H9 (cell line): ENCODE results near the gene ESX1. TPM values are rescaled to one million over a fixed set of nuclear protein-coding genes. Genes with fewer than 3 reads are reported as not detected.

Source experiments
- DNase-seq: peaks from one replicate; pipeline ENCODE4 v3.0.0-alpha.2; 2017
- H2AFZ ChIP-seq: one replicate; pipeline ENCODE4 v1.6.1; 2013; ENCODE audit warnings: mild to moderate bottlenecking, low read length, control low read depth, moderate library complexity
- H2AK5ac ChIP-seq: 2 replicates; pipeline ENCODE4 v1.6.1; 2013; ENCODE audit warnings: low read length, control low read depth, mixed read lengths; ENCODE audit not compliant: insufficient read length
- H2BK120ac ChIP-seq: one replicate; pipeline ENCODE4 v1.6.1; 2013; ENCODE audit warnings: low read depth, mild to moderate bottlenecking, low read length, control low read depth, inconsistent platforms; ENCODE audit not compliant: poor library complexity, severe bottlenecking
- H2BK12ac ChIP-seq: 2 replicates; pipeline ENCODE4 v1.6.1; 2013; ENCODE audit warnings: low read length, control low read depth, mixed read lengths, low read depth; ENCODE audit not compliant: insufficient read length
- H2BK15ac ChIP-seq: 2 replicates; pipeline ENCODE4 v1.6.1; 2013; ENCODE audit warnings: low read depth, low read length, control low read depth
- H2BK20ac ChIP-seq: one replicate; pipeline ENCODE4 v1.6.1; 2013; ENCODE audit warnings: low read depth, mild to moderate bottlenecking, low read length, control low read depth, inconsistent platforms; ENCODE audit not compliant: poor library complexity, severe bottlenecking
- H2BK5ac ChIP-seq: 2 replicates; pipeline ENCODE4 v1.6.1; 2013; ENCODE audit warnings: low read length, control low read depth, mixed read lengths; ENCODE audit not compliant: insufficient read length
- H3K14ac ChIP-seq: 2 replicates; pipeline ENCODE4 v1.6.1; 2013; ENCODE audit warnings: low read length, control low read depth; ENCODE audit not compliant: insufficient read depth
- H3K18ac ChIP-seq: 2 replicates; pipeline ENCODE4 v1.6.1; 2013; ENCODE audit warnings: low read depth, mild to moderate bottlenecking, mixed read lengths, low read length, control low read depth; ENCODE audit not compliant: insufficient read length
- H3K23ac ChIP-seq: 2 replicates; pipeline ENCODE4 v1.6.1; 2013; ENCODE audit warnings: low read length, control low read depth, mixed read lengths, low read depth; ENCODE audit not compliant: insufficient read length
- H3K23me2 ChIP-seq: 2 replicates; pipeline ENCODE4 v1.6.1; 2013; ENCODE audit warnings: low read depth, mild to moderate bottlenecking, mixed read lengths, low read length, control low read depth; ENCODE audit not compliant: insufficient read length, poor library complexity, severe bottlenecking
- H3K27ac ChIP-seq: 2 replicates; pipeline ENCODE4 v1.5.1; 2013; ENCODE audit warnings: low read length, control low read depth, mixed read lengths, low read depth; ENCODE audit not compliant: insufficient read length
- H3K27me3 ChIP-seq: 2 replicates; pipeline ENCODE4 v1.6.1; 2013; ENCODE audit warnings: low read length, control low read depth, inconsistent platforms; ENCODE audit not compliant: insufficient read depth
- H3K4ac ChIP-seq: 2 replicates; pipeline ENCODE4 v1.6.1; 2013; ENCODE audit warnings: low read depth, mild to moderate bottlenecking, control low read depth, inconsistent platforms, low read length, moderate library complexity
- H3K4me1 ChIP-seq: 2 replicates; pipeline ENCODE4 v1.6.1; 2013; ENCODE audit warnings: low read length, control low read depth, inconsistent platforms; ENCODE audit not compliant: insufficient read depth
- H3K4me2 ChIP-seq: 2 replicates; pipeline ENCODE4 v1.6.1; 2013; ENCODE audit warnings: low read length, control low read depth, mixed read lengths; ENCODE audit not compliant: insufficient read length, insufficient read depth
- H3K56ac ChIP-seq: 2 replicates; pipeline ENCODE4 v1.6.1; 2013; ENCODE audit warnings: low read depth, mild to moderate bottlenecking, mixed read lengths, low read length, control low read depth; ENCODE audit not compliant: insufficient read length
- H3K79me1 ChIP-seq: 2 replicates; pipeline ENCODE4 v1.6.1; 2013; ENCODE audit warnings: low read depth, mild to moderate bottlenecking, moderate library complexity, low read length, control low read depth, inconsistent platforms; ENCODE audit not compliant: insufficient read depth, poor library complexity, severe bottlenecking
- H3K79me2 ChIP-seq: 2 replicates; pipeline ENCODE4 v1.6.1; 2013; ENCODE audit warnings: low read length, control low read depth, inconsistent platforms; ENCODE audit not compliant: insufficient read depth
- H3K9ac ChIP-seq: 2 replicates; pipeline ENCODE4 v1.6.1; 2013; ENCODE audit warnings: low read length, control low read depth, mixed read lengths; ENCODE audit not compliant: insufficient read length; ENCODE audit errors: extremely low read depth
- H3K9me3 ChIP-seq: one replicate; pipeline ENCODE4 v1.6.1; 2013; ENCODE audit warnings: low read depth, low read length, inconsistent platforms; ENCODE audit not compliant: control insufficient read depth
- H3T11ph ChIP-seq: one replicate; pipeline ENCODE4 v1.6.1; 2013; ENCODE audit warnings: mild to moderate bottlenecking, low read length, control low read depth, inconsistent platforms
- H4K20me1 ChIP-seq: one replicate; pipeline ENCODE4 v1.6.1; 2013; ENCODE audit not compliant: control insufficient read depth, insufficient read length, insufficient read depth
- H4K5ac ChIP-seq: 2 replicates; pipeline ENCODE4 v1.6.1; 2013; ENCODE audit warnings: low read depth, mild to moderate bottlenecking, mixed read lengths, low read length, control low read depth; ENCODE audit not compliant: insufficient read length
- H4K8ac ChIP-seq: replicated peaks from 2 replicates; pipeline ENCODE4 v1.6.1; 2013; ENCODE audit warnings: low read length, control low read depth, mixed read lengths, low read depth; ENCODE audit not compliant: insufficient read length
- H4K91ac ChIP-seq: 2 replicates; pipeline ENCODE4 v1.6.1; 2013; ENCODE audit warnings: low read depth, mild to moderate bottlenecking, moderate library complexity, mixed read lengths, low read length, control low read depth; ENCODE audit not compliant: insufficient read length
- H3K27ac Mint-ChIP-seq, 3 experiments: 2 replicates in 2 of 3; 3 replicates in 1 of 3; pipeline ENCODE4 v1.8.0; 2020 to 2021; ENCODE audit warnings: mixed read lengths in 3 of 3, mild to moderate bottlenecking in 1 of 3, moderate library complexity in 1 of 3
- H3K27me3 Mint-ChIP-seq: 2 replicates; pipeline ENCODE4 v1.8.0; 2021; ENCODE audit warnings: low read depth, mild to moderate bottlenecking, moderate library complexity, mixed read lengths
- H3K36me3 Mint-ChIP-seq, 3 experiments: 2 replicates in 2 of 3; 3 replicates in 1 of 3; pipeline ENCODE4 v1.8.0; 2020 to 2021; ENCODE audit warnings: low read depth in 3 of 3, mixed read lengths in 3 of 3; ENCODE audit not compliant: insufficient read depth in 1 of 3
- H3K4me1 Mint-ChIP-seq, 2 experiments: 2 replicates each; pipeline ENCODE4 v1.8.0; 2020; ENCODE audit warnings: mixed read lengths in 2 of 2
- H3K4me3 Mint-ChIP-seq, 2 experiments: 2 replicates in 1 of 2; 3 replicates in 1 of 2; pipeline ENCODE4 v1.8.0; 2020 to 2021; ENCODE audit warnings: mild to moderate bottlenecking in 2 of 2, mixed read lengths in 2 of 2, moderate library complexity in 1 of 2
- H3K9me3 Mint-ChIP-seq, 2 experiments: 2 replicates in 1 of 2; 3 replicates in 1 of 2; pipeline ENCODE4 v1.8.0; 2020; ENCODE audit warnings: mild to moderate bottlenecking in 2 of 2, mixed read lengths in 2 of 2, moderate library complexity in 1 of 2
- WGBS: extraction: QIAGEN DNeasy Blood & Tissue Kit; methylation state at CpG from one replicate; pipeline ENCODE4 v1.1.7; 2013; ENCODE audit warnings: missing lambda C conversion rate, low lambda C conversion rate, mixed read lengths; ENCODE audit not compliant: insufficient read length; ENCODE audit errors: extremely low coverage; 5-methylcytosine and 5-hydroxymethylcytosine counted together
- total RNA-seq: library from RNA; stranded (reverse); gene quantifications from 2 replicates; pipeline ENCODE4 v1.2.1, GENCODE V29; 2021
- TF ChIP-seq, protein P1 (sequence below): fragments of 200-600 bp; sonication (generic); conservative IDR thresholded peaks from 3 replicates; pipeline ENCODE4 v1.8.0; 2021; ENCODE audit warnings: antibody characterized with exemption, mild to moderate bottlenecking

The ESX1 gene
- total RNA-seq, 1 experiment from 2014 or later = not detected

DNA sequence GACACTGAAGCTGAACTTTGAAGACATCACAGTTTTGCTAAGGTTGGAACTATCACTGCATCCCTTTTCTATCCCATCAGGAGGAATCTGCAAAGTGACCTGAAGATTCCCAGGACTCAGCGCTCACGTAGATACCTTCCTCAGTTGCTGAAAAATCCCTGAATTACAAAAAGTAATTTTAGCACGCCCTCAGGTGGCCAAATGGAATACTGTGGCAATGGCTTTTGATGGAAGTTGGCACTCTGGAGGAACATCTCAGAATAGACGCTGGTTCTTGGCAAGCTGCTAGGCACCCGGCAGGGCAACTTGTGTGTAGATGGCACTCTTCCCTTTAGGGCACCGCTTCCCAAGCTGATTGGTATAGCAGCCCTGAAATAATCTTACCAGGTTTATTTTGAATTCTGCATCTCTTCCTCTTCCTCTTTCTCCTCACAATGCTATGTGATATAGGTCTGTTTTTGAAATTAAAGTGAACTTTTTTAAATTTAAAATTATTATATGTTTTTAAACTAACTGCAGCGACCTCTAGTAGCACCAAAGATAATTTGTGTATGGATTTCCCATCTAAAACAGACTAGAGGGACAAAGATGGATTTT is 16.3 kb upstream of the ESX1 start:
- peak; percentile 53 for DNase-seq
- Histone ChIP-seq H3K79me1 (no peaks in the 10 kb centered on the region), H3K18ac (no peak overlapping the region), H3K4ac (no peak overlapping the region), H3K4me1 (no peaks in the 10 kb centered on the region), H4K91ac (no peak overlapping the region), H3K9ac (no peak overlapping the region), H2BK15ac (no peak overlapping the region), H2BK5ac (no peak overlapping the region), H4K8ac (no peak overlapping the region), H3K56ac (no peak overlapping the region), H2BK120ac (no peak overlapping the region), H4K20me1 (no peaks in the 10 kb centered on the region), H3K9me3 (peaks cover 7% of the 10 kb centered on the region), H4K5ac (no peak overlapping the region), H3K23me2 (no peaks in the 10 kb centered on the region), H2BK12ac (no peak overlapping the region), H3K4me2 (no peak overlapping the region), H3K23ac (no peak overlapping the region), H2BK20ac (no peak overlapping the region), H3K14ac (no peak overlapping the region), H2AFZ (no peak overlapping the region), H2AK5ac (no peak overlapping the region), H3K27me3 (peaks cover 5% of the 10 kb centered on the region; the same call in 1 of the 2 replicates), H3T11ph (no peak overlapping the region), H3K79me2 (no peaks in the 10 kb centered on the region), H3K27ac (no peak overlapping the region)
- H3K9me3 Mint-ChIP-seq = peaks cover 0 to 52% of the 10 kb centered on the region in 2 experiments; a peak in 3 of 5 replicates
- no CpG with 5 or more reads among the region's 7 CpGs for WGBS
- H3K27me3 Mint-ChIP-seq = peaks cover 55% of the 10 kb centered on the region
- no peak overlapping the region for H3K4me3 Mint-ChIP-seq
- H3K27ac Mint-ChIP-seq = no peak overlapping the region
- TF ChIP-seq, protein P1, sequence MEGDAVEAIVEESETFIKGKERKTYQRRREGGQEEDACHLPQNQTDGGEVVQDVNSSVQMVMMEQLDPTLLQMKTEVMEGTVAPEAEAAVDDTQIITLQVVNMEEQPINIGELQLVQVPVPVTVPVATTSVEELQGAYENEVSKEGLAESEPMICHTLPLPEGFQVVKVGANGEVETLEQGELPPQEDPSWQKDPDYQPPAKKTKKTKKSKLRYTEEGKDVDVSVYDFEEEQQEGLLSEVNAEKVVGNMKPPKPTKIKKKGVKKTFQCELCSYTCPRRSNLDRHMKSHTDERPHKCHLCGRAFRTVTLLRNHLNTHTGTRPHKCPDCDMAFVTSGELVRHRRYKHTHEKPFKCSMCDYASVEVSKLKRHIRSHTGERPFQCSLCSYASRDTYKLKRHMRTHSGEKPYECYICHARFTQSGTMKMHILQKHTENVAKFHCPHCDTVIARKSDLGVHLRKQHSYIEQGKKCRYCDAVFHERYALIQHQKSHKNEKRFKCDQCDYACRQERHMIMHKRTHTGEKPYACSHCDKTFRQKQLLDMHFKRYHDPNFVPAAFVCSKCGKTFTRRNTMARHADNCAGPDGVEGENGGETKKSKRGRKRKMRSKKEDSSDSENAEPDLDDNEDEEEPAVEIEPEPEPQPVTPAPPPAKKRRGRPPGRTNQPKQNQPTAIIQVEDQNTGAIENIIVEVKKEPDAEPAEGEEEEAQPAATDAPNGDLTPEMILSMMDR = peak; percentile 71
- peaks cover 0 to 2% of the 10 kb centered on the region in 2 experiments; a peak in 1 of 4 replicates for H3K4me1 Mint-ChIP-seq
- H3K36me3 Mint-ChIP-seq = peaks cover 0 to 2% (median 0%) of the 10 kb centered on the region in 3 experiments; a peak in 1 of 7 replicates
